Diencephalon (tissue), 1 donor: ENCODE measurements around the gene SPHK2. TPM values are rescaled to one million over a fixed set of nuclear protein-coding genes. Genes with fewer than 3 reads are reported as not detected.

Source experiments
- total RNA-seq: library from RNA; depleted of rRNA; stranded (reverse); fragments of >200 nt; gene quantifications from one replicate; pipeline ENCODE4 v1.2.3, GENCODE V29; 2014

SPHK2 gene
- 12.5 TPM for total RNA-seq

GRCh38 chr19:48618916-48619691, at the start of gene SPHK2, which contains the start of gene RPL18:
TSS of gene SPHK2 (plus strand) at chr19:48619506. CDS start at chr19:48620515, 1,009 bp downstream.
TSS of gene RPL18 (minus strand) at chr19:48619178. CDS start at chr19:48619143, 35 bp downstream.

GRCh38 chr19:48606463-48607358, 12.6 kb upstream of the SPHK2 start, which contains the start of gene SPACA4:
TSS of gene SPACA4 (plus strand) at chr19:48606742. CDS start at chr19:48606979, 237 bp downstream.

GRCh38 chr19:48614436-48615230, 4.7 kb upstream of the SPHK2 start, which contains the start of gene FAM83E:
TSS of gene FAM83E (minus strand) at chr19:48615076. CDS start at chr19:48613372, 1,704 bp downstream.

GRCh38 chr19:48636859-48637448, 17.6 kb downstream of the SPHK2 start, which contains the start of gene DBP:
TSS of gene DBP (minus strand) at chr19:48637379. CDS start at chr19:48636994, 385 bp downstream.

GRCh38 chr19:48646001-48646721, 26.9 kb downstream of the SPHK2 start, which contains the start of gene CA11:
TSS of gene CA11 (minus strand) at chr19:48646187. CDS start at chr19:48645632, 555 bp downstream.

GRCh38 chr19:48672994-48673393, 53.7 kb downstream of the SPHK2 start, which contains the start of gene NTN5:
TSS of gene NTN5 (minus strand) at chr19:48673017. CDS start at chr19:48670986, 2,031 bp downstream.

Other genes with a start within 250 kb of the SPHK2 start
- 35.3 TPM for gene KDELR1, start 228.0 kb upstream of the SPHK2 start, total RNA-seq
- gene GRIN2D, start 225.8 kb upstream of the SPHK2 start, total RNA-seq = 15.7 TPM
- gene GRWD1, start 173.5 kb upstream of the SPHK2 start, total RNA-seq = 11.8 TPM
- 0.92 TPM for gene KCNJ14, start 163.9 kb upstream of the SPHK2 start, total RNA-seq
- gene CYTH2, start 150.1 kb upstream of the SPHK2 start, total RNA-seq = 57.7 TPM
- gene LMTK3, start 107.7 kb upstream of the SPHK2 start, total RNA-seq = 16.4 TPM
- gene SULT2B1, start 67.3 kb upstream of the SPHK2 start, total RNA-seq = not detected
- not detected for gene SPACA4, start 12.8 kb upstream of the SPHK2 start, total RNA-seq
- gene FAM83E, start 4.4 kb upstream of the SPHK2 start, total RNA-seq = not detected
- 1,122 TPM for gene RPL18, start 328 bp upstream of the SPHK2 start, total RNA-seq
- 7.6 TPM for gene DBP, start 17.9 kb downstream of the SPHK2 start, total RNA-seq
- gene CA11, start 26.7 kb downstream of the SPHK2 start, total RNA-seq = 21.9 TPM
- not detected for gene NTN5, start 53.5 kb downstream of the SPHK2 start, total RNA-seq
- 0.46 TPM for gene FUT2, start 76.5 kb downstream of the SPHK2 start, total RNA-seq
- gene MAMSTR, start 100.2 kb downstream of the SPHK2 start, total RNA-seq = 1.6 TPM
- 4.8 TPM for gene RASIP1, start 121.1 kb downstream of the SPHK2 start, total RNA-seq
- gene IZUMO1, start 127.4 kb downstream of the SPHK2 start, total RNA-seq = not detected
- gene FUT1, start 133.1 kb downstream of the SPHK2 start, total RNA-seq = 10.8 TPM
- gene FGF21, start 136.0 kb downstream of the SPHK2 start, total RNA-seq = not detected
- gene BCAT2, start 191.5 kb downstream of the SPHK2 start, total RNA-seq = 17.1 TPM
- 5.3 TPM for gene HSD17B14, start 217.0 kb downstream of the SPHK2 start, total RNA-seq
- gene PLEKHA4, start 249.1 kb downstream of the SPHK2 start, total RNA-seq = 2.3 TPM